Stimulated activated memory B cell treated with anti-CD40 and anti-IgM and Interleukin-4, amounts not matched to agents 10 μg/mL and 1 μg/mL and 100 μg/mL, for 72 hours (primary cell): ENCODE results near the gene CARD19.

Experiments
- ATAC-seq: fragments of 150-1000 bp; cut with Tn5 transposase; 2 replicates; pipeline ENCODE4 v1.10.0; 2021
- H3K27ac Mint-ChIP-seq: one replicate; pipeline ENCODE4 v1.8.0; 2022; ENCODE audit warnings: mild to moderate bottlenecking, mixed read lengths
- H3K27me3 Mint-ChIP-seq: one replicate; pipeline ENCODE4 v1.8.0; 2022; ENCODE audit warnings: mixed read lengths
- H3K36me3 Mint-ChIP-seq: one replicate; pipeline ENCODE4 v1.8.0; 2022; ENCODE audit warnings: mixed read lengths
- H3K4me1 Mint-ChIP-seq: one replicate; pipeline ENCODE4 v1.8.0; 2022; ENCODE audit warnings: mixed read lengths
- H3K4me3 Mint-ChIP-seq: one replicate; pipeline ENCODE4 v1.8.0; 2022; ENCODE audit warnings: mild to moderate bottlenecking, moderate library complexity, mixed read lengths
- H3K9me3 Mint-ChIP-seq: one replicate; pipeline ENCODE4 v1.8.0; 2022; ENCODE audit warnings: mixed read lengths

CARD19 gene

DNA sequence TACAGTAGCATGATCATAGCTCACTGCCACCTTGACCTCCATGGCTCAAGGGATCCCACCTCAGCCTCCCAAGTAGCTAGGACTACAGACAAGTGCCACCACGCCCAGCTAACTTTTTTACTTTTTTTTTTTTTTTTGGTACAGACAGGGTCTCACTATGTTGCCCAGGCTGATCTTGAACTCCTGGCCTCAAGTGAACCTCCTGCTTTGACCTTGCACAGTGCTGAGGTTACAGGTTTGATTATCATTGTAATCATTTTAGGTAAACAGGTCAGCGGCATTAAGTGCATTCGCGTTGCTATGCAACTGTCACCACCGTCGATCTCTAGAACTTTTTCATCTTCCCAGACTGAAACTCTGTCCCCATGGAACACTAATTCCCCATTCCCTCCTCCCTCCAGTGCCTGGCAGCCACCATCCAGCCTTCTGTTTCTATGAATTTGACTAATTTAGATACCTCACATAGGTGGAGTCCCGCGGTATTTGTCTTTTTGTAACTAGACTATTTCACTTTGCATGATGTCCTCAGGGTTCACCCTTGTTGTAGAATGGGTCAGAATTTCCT, 5.8 kb upstream of the CARD19 start:
- Mint-ChIP-seq H3K36me3 (peaks cover 34% of the 10 kb centered on the region), H3K27ac (peak overlapping the region; percentile 31), H3K27me3 (no peaks in the 10 kb centered on the region), H3K9me3 (peaks cover 7% of the 10 kb centered on the region), H3K4me1 (peaks cover 54% of the 10 kb centered on the region), H3K4me3 (no peak overlapping the region)
- ATAC-seq, result no peak

DNA sequence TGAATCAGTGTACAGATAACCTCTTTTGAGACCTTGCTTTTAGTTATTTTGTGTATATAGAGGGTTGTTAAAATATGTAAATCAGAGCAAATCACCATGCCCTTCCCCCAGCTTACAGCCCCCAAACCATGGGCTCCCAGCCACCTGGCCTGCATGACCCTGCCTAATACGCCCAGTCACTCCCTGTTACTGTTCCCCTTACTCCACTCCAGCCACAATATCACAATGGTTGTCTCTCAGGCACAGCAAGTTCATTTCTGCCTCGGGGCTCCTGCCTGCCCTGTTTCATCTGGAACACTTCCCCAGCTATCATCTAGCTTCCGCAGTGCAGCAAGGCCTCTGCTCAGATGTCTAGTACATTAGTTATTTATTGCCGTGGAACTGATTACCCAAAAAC, 5.0 kb upstream of the CARD19 start:
- Mint-ChIP-seq H3K4me3 (no peak overlapping the region), H3K4me1 (peaks cover 54% of the 10 kb centered on the region), H3K27me3 (no peaks in the 10 kb centered on the region), H3K9me3 (peaks cover 7% of the 10 kb centered on the region), H3K36me3 (peaks cover 26% of the 10 kb centered on the region), H3K27ac (peak overlapping the region; percentile 88)
- ATAC-seq, result no peak

DNA sequence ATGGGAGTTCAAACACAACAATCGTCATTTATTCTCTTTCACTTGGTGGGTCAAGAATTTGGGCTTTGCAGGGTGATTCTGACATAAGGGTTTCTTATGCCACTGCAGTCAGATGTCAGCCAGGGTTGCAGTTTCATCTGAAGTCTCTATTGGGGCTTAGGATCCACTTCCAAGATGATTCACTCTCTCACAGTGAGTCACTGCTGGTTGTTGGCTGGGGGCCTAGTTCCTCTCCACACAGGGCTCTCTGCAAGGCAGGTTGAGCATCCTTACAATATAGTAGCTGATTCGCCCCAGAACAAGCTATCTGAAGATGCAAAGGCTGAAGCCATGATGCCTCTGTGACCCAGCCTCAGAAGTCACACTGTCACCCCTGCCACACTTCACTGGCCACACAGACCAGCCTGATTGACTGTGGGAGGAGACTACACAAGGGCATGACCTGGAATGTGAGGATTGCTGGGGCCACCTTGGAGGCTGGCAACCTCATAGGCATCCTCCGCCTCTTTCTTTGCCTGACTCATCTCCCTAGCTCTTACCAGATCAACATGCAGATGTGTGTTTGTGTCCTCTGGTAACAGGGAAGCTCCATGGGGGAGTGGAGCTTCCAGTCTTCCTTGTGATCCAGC, 4.5 kb upstream of the CARD19 start:
- no peak for ATAC-seq
- H3K27me3 Mint-ChIP-seq, result no peaks in the 10 kb centered on the region
- H3K4me1 Mint-ChIP-seq, result peaks cover 54% of the 10 kb centered on the region
- H3K9me3 Mint-ChIP-seq, result peaks cover 7% of the 10 kb centered on the region
- H3K36me3 Mint-ChIP-seq, result peaks cover 23% of the 10 kb centered on the region
- H3K4me3 Mint-ChIP-seq, result no peak overlapping the region
- H3K27ac Mint-ChIP-seq, result peak overlapping the region; percentile 88

DNA sequence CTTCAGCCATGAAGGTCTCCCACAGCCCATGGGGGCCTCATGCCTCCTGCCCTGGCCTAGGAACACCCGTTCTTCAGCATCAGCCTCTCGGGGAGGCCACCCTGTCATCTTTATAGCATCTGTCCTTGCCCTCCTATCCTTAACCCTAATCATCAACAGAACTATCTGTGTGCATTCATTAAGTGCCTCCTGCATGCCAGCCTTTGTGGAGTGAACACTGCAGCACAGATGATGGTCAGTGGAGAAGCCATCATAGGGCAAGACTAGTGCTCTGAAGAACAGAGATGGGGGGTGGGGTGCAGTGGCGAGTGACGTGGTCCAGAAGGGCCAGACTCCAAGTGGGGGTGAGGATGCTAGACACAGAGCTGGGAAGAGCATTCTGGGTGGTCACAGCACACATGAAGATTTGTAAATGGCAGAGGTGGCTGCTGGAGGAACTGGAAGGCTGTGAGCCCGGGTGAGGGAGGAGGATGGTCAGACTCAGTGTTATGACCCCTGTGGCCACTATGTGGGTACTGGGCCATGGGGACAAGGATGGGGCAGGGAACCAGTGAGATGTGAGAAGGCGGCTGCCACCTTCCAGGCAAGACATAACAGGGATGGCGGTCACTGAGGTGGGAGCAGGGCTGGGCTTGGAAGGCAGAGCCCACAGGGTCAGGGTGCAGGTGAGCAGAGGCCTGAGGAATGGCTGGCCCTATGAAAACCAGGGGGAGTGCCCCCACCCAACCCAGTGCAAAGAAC, 3.6 kb upstream of the CARD19 start:
- H3K27me3 Mint-ChIP-seq, result no peaks in the 10 kb centered on the region
- H3K4me3 Mint-ChIP-seq, result no peak overlapping the region
- no peak for ATAC-seq
- peak overlapping the region; percentile 88 for H3K27ac Mint-ChIP-seq
- H3K36me3 Mint-ChIP-seq, result peaks cover 16% of the 10 kb centered on the region
- H3K4me1 Mint-ChIP-seq, result peaks cover 63% of the 10 kb centered on the region
- peaks cover 7% of the 10 kb centered on the region for H3K9me3 Mint-ChIP-seq

DNA sequence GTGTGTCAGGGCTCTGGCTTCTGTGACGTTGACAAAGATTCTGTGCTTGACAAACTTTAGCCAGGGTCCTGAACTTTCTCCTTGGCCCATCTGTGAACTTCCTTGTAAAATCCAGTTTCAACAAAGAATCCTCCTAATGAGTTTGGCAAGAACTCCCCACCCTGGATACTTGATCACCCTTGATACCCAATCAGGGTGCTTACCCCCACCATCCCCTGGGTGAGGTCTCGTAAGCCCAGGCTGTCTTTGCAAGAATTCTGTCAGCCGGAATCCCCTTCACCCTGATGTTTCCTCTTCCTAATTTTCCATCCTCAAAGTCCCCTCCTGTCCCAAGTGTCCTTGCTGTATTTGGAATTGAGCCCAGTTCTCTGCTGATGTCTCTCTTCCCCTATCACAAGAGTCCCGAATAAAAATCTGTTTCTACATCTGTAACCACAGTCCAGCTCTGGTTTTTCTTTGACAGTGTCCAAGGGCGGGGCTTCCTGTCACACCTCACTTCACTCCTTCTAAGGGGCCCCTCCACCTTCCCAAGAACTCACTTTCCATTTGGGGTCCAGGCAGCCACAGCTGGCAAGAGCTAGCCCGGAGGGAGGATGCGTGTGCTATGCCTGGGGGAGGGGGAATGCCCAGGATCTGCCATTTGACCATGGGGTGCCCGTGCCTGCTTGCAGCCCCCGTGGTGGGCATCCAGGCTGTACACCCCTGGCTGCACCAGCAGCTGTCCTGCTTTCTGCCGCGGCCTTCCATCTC, 2.7 kb upstream of the CARD19 start:
- no peak for ATAC-seq
- Mint-ChIP-seq H3K36me3 (peaks cover 9% of the 10 kb centered on the region), H3K27ac (peak overlapping the region; percentile 88), H3K4me3 (peak overlapping the region; percentile 81), H3K9me3 (peaks cover 7% of the 10 kb centered on the region), H3K27me3 (no peaks in the 10 kb centered on the region), H3K4me1 (peaks cover 71% of the 10 kb centered on the region)

DNA sequence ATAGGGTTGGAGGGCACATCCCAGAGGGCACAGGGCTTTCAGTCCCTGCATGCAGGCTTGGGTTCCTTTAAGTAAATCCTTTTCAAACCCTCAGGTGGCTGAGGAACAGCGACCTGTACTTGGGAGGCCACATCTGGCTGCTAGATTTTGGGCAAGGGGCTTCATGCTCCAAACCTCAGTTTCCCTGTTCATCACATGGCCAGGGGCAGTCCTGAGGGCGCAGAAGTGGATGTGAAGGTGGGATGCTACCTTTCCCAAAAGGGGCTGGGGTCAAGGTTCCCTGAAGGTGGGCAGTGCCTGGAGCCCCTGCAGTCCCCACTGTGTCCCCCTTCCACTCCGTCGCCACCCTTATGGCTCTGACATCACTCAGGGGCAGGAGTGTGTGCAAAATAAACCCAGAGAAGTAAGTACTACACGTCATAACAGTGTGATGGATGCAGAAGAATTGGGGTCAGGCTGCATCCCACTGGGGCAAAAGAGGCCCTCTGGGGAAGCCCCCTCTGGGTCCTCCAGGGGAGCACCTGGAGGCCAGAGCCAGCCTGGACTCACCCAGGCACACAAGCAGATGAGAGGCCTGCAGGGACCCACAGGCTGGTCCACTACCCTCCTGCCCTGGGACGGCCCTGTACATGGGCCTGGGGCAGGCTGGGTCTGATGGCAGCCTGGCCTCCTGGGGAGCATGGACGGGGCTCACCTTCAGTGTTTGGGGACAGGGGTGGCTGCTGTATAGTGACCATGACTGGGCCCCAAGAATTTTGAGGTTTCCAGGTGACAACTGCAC, 1.9 kb upstream of the CARD19 start:
- H3K4me3 Mint-ChIP-seq, result peak overlapping the region; percentile 81
- no peak for ATAC-seq
- peak overlapping the region; percentile 88 for H3K27ac Mint-ChIP-seq
- peaks cover 74% of the 10 kb centered on the region for H3K4me1 Mint-ChIP-seq
- no peaks in the 10 kb centered on the region for H3K27me3 Mint-ChIP-seq
- H3K9me3 Mint-ChIP-seq, result peaks cover 7% of the 10 kb centered on the region
- H3K36me3 Mint-ChIP-seq, result peaks cover 6% of the 10 kb centered on the region

DNA sequence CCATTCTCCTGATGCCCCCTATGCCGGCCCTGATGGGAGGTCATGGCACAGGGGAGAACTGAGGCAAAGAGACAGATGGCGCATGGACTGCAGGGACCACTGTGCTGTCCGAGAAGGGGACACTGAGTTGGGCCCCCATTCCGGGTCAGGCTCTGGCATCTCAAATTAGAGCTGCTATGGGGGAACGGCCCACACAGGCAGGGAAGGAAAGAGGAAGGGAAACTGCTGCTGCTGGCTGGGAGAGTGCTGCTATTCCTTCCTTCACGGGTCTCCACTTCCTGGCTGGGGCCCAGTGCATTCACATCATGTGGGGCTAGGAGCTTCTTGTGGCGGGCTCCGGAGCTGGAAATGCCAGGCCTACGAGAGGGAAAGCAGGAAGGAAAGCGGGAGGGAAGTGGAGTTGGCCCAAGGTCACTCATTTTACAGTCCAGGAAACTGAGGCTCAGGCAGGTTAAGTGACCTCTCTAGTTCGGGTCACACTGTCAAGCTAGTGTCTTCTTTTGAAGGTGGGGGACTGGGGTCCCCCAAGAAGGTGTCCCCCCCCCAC, 1.3 kb upstream of the CARD19 start:
- H3K9me3 Mint-ChIP-seq, result peaks cover 7% of the 10 kb centered on the region
- no peaks in the 10 kb centered on the region for H3K27me3 Mint-ChIP-seq
- peaks cover 72% of the 10 kb centered on the region for H3K4me1 Mint-ChIP-seq
- ATAC-seq, result peak; percentile 17
- peak overlapping the region; percentile 81 for H3K4me3 Mint-ChIP-seq
- peak overlapping the region; percentile 88 for H3K27ac Mint-ChIP-seq
- peaks cover 6% of the 10 kb centered on the region for H3K36me3 Mint-ChIP-seq

DNA sequence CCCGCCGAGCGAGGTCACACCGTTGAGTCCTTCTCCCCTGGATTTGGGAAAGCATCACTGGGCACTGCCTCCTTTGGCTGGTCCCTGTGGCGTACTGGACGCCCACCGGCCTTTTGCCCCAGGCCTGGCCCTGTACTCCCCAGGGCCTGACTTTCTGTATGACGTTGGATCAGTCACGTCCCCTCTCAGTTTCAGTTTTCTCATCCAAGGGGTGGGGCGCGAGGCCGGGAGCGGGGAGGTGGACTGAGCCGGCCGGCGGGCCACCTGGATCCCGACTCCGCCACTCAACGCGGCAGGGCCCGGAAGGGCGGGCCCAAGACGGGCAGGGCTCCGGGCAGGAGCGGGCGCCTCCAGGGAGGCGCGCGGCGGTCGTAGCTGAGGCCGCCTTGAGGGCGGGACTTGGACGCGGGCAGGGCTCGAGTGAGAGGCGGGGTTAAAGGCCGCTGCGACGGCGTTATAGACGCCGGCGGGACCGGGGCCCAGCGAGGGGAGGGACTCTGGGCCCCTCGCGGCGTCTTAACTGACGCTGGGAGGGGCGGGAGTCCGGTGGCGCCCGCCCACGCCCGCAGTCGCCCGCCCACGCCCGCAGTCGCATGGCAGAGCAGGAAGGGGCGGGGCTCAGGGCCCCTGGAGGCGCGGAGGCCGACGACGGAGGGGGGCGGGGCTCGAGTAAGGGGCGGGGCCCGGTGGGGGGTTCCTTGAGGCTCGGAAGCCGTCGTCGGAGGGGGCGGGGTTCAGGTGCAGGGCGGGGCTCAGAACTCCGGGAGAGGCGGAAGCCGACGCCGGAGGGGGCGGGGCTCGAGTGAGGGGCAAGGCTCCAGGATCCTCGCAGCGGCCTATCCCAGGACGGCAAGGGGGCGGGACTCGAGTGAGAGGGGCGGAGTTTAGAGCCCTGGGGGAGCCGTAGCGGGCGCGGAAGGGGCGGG, 549 bp upstream of the CARD19 start:
- peaks cover 8% of the 10 kb centered on the region for H3K36me3 Mint-ChIP-seq
- H3K9me3 Mint-ChIP-seq, result peaks cover 7% of the 10 kb centered on the region
- H3K27ac Mint-ChIP-seq, result peak overlapping the region; percentile 88

DNA sequence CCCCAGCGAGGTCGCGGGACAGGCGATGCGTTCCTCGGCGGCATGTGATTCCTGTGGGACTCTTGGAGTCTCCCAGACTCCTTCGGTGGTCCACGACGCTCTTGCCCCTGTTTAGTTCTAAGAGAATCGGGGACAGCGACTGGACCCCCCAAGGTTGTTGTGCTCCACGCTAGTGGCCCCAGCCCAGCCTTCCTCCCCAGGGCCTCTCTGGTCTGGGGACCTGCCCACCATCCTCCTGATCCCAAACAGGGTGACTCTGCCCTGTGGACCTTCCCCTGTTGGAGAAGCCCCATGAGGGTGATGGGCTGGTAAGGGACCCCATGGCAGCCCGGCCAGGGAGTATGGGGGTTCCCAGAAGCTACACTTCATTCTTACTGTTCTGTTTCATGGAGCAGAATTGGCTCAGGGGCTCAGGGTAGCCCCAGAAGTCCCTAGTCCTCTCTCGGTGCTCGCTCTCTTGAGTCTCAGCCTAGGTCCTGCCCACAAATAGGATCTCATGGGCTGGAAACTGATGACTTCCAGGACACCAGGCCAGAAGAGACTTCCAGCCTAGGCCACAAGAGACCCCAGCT, 880 bp downstream of the CARD19 start:
- H3K36me3 Mint-ChIP-seq, result peaks cover 7% of the 10 kb centered on the region
- H3K27ac Mint-ChIP-seq, result peak overlapping the region; percentile 88
- H3K4me3 Mint-ChIP-seq, result peak overlapping the region; percentile 89
- H3K9me3 Mint-ChIP-seq, result peaks cover 3% of the 10 kb centered on the region
- H3K27me3 Mint-ChIP-seq, result no peaks in the 10 kb centered on the region
- no peak for ATAC-seq
- H3K4me1 Mint-ChIP-seq, result peaks cover 52% of the 10 kb centered on the region

More for the DNA sequence above, 549 bp upstream of the CARD19 start:
- Mint-ChIP-seq H3K4me3 (peak overlapping the region; percentile 81), H3K4me1 (peaks cover 65% of the 10 kb centered on the region), H3K27me3 (no peaks in the 10 kb centered on the region)
- ATAC-seq, result peak; percentile 90

DNA sequence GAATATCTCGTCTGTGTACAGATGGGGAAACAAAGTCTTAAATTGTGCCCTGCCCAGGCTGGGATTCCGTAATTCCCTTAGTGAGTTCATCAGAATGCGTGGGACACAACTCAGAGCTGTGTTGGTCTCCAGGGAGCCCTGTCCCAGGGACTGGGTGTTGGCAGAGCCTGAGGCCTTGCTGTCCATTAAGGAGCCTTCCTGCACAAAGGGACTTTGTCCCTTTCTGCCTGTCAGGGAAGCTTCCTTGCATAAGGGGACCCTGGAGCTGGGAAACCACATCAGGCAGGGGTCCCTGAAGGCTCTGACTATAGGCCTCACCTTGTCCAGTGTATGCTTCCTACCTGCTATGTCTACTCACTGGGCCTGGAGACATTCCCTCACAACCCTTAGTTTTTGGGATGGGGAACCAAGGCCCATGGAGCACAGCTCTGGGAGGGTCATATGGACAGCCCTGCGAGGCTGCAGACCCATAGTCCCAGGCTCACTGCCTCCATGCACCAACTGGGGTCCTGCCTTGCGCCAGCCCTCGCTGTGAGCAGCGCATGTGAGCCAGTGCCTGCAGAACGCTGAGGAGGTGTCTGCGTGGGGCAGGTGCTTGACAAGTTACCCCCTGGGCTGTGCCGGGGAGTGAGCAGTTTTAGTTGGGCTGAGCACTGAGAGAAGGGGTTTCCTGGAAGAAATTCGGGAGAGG, 1.6 kb downstream of the CARD19 start:
- H3K9me3 Mint-ChIP-seq, result no peaks in the 10 kb centered on the region
- peaks cover 7% of the 10 kb centered on the region for H3K36me3 Mint-ChIP-seq
- H3K27ac Mint-ChIP-seq, result peak overlapping the region; percentile 88
- ATAC-seq, result no peak
- peaks cover 45% of the 10 kb centered on the region for H3K4me1 Mint-ChIP-seq
- H3K4me3 Mint-ChIP-seq, result peak overlapping the region; percentile 89
- H3K27me3 Mint-ChIP-seq, result no peaks in the 10 kb centered on the region

DNA sequence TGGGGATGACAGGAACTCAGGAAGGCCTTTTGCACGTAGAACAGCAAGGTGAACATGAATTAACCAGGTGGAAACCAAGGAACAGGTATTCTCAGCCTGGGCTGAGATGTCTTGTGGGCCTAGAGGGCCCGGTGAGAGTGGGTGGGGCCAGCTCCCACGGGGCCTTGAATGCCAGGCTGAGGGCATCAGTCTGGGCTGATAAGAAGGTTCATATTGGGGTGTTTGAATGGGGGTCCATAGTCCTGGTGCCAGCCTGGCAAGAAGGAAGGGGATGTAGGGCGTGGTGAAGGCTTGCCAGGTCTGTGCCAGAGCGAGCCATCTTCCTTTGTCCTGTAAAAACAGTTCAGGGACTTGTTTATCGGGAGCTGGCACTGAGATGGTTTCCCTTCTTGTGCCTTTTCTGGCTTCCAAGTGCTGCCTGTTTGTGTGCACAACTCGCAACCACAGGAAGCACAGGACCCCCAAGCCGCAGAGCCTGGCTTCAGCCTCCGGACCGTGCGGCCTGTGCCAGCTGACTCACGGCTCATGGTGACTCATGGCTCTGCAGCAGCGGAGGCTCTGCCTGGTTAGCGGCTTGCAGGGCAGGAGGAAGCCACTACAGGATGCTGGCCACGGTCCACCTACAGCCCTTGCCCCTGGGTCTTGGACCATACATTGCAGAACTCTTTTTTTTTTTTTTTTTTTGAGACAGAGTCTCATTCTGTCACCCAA, 2.4 kb downstream of the CARD19 start:
- Mint-ChIP-seq H3K4me1 (peaks cover 37% of the 10 kb centered on the region), H3K27me3 (no peaks in the 10 kb centered on the region), H3K4me3 (peak overlapping the region; percentile 89), H3K9me3 (no peaks in the 10 kb centered on the region), H3K27ac (peak overlapping the region; percentile 88), H3K36me3 (peaks cover 8% of the 10 kb centered on the region)
- no peak for ATAC-seq

DNA sequence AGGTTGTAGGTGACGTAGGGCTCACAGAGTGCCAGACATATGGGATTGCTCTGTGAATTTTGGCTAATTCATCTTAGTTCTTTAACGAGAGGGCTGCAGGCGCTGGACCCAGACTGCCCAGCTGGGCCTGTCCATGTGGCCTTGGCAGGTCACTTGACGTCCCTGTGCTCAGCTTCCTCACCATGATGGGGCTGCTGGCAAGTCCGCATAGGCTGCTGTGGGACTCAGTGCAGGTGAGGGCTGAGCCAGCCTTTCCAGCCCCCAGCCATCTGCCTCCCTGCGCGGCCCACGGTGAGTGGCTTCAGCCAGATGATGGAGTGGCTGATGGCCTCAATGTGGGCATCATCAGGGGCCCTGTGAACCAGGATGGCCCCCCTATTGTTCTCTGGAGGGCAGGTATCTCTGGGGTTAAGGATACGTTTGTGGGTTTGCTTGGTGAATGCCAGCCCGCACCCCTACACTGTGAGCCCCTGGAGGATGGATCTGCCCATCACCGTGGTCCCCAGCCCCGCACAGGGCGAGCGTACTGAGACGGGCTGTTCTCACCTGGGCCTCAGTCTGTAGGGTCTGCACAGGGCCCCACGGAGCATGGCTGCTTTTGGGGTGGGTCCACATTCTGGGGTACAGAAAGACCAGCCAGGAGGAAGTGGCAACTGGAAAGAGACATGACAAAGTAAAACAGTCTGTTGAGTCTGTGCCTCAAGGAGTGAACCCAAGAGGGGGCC, 3.7 kb downstream of the CARD19 start:
- peaks cover 21% of the 10 kb centered on the region for H3K36me3 Mint-ChIP-seq
- H3K4me3 Mint-ChIP-seq, result no peak overlapping the region
- no peak overlapping the region for H3K27ac Mint-ChIP-seq
- peaks cover 24% of the 10 kb centered on the region for H3K4me1 Mint-ChIP-seq
- H3K27me3 Mint-ChIP-seq, result no peaks in the 10 kb centered on the region
- peaks cover under 1% of the 10 kb centered on the region for H3K9me3 Mint-ChIP-seq
- ATAC-seq, result no peak
